GM19351 (cell line): ENCODE results near the gene MYO7B.
A peak's percentile ranks its signal among the peaks of the same experiment; 100 is the strongest.

Source experiments
- ATAC-seq: cut with Tn5 transposase; IDR thresholded peaks from one replicate; pipeline ENCODE4 v1.9.1; 2021; ENCODE audit warnings: mild to moderate bottlenecking, moderate library complexity; ENCODE audit not compliant: unreplicated experiment

Gene MYO7B

DNA sequence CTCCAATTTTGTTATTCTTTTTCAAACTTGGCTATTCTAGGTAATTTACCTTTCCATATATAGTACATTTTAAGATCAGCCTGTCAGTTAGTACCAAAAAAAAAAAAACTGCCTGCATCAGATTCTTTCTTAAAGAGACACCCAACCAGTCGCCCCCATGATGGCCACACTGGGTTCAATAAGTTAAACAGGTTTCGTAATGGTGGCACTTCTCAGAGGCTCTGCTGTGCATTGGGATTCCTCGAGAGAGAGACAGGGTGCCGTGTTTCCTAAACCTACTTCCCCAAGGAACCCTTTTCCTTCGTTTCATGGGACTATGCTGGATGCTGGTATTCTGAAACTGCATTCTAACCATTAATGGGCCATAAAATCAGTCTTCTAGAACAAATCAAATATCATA lies 37.4 kb downstream of the MYO7B start:
- ATAC-seq: no peak

GRCh38 chr2:127573298-127573697 lies 37.8 kb downstream of the MYO7B start:
- no peak for ATAC-seq

DNA sequence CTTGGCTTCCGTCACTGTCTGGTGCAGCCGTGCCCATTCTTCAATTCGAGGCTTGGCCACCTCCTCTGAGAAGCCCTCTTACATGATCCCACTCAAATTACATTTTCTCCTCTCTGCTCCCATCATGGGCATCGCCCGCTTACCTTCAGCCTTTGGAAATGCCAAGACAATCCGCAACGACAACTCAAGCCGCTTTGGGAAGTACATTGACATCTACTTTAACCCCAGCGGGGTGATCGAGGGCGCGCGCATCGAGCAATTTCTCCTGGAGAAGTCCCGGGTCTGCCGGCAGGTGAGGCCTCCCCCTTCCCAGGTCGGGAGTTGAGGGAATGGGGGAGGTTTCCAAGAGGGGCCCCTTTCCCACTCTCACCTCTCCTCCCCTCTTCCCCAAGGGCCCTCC lies 38.3 kb downstream of the MYO7B start:
- ATAC-seq: no peak

GRCh38 chr2:127574656-127575055 lies 39.2 kb downstream of the MYO7B start:
- no peak for ATAC-seq

- no peak for ATAC-seq
Measured at GRCh38 chr2:127575185-127575765, 39.8 kb downstream of the MYO7B start.

GRCh38 chr2:127575941-127576432 lies 40.5 kb downstream of the MYO7B start:
- ATAC-seq: no peak

DNA sequence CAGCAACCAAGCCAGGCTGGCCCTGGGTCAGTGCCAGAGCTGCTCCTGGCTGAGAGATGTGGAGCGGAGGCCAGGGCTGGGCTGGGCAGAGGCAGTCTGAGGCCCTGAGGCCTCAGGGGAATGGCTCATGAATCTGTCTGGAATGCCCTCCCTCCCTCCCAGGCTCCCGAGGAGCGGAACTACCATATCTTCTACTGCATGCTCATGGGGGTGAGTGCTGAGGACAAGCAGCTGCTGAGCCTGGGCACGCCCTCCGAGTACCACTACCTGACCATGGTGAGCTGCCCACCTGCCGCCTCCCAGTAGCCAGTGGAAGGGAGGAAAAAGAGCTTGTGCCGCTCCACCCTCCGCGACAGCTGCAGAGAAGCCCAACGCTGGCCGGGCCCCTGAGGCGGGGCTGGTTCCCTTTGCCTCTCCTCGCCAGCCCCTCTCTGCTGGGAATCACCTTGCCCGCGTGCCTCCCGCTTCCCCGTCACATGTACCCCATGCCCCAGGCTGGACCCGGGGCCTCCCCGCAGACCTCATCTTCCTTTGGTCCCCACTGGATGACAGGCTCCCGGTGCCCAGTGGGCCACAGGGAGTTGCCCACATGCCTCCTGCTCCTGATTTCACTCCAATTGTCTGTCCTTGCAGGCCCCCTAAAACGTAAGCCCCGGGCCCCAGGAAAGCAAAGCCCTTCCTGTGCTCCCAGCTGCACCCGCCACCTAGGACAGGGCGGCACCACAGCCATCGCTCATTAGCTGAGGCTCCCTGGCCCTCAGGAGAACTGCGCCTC lies 41.1 kb downstream of the MYO7B start:
- no peak for ATAC-seq

- no peak for ATAC-seq
Measured at GRCh38 chr2:127577208-127577475, 41.7 kb downstream of the MYO7B start.

- ATAC-seq: no peak
Measured at GRCh38 chr2:127577503-127577902, 42.0 kb downstream of the MYO7B start.

GRCh38 chr2:127577973-127578372 lies 42.5 kb downstream of the MYO7B start:
- ATAC-seq: peak; percentile 47

GRCh38 chr2:127578411-127578810 lies 42.9 kb downstream of the MYO7B start:
- ATAC-seq: no peak

GRCh38 chr2:127579231-127579630 lies 43.7 kb downstream of the MYO7B start:
- ATAC-seq: no peak

- ATAC-seq: no peak
Measured at GRCh38 chr2:127580167-127581049, 44.9 kb downstream of the MYO7B start.

GRCh38 chr2:127581050-127581345 lies 45.5 kb downstream of the MYO7B start:
- no peak for ATAC-seq

- no peak for ATAC-seq
Measured at GRCh38 chr2:127581516-127582490, 46.3 kb downstream of the MYO7B start.

GRCh38 chr2:127582863-127583861 lies 47.7 kb downstream of the MYO7B start:
- ATAC-seq: no peak

GRCh38 chr2:127584047-127584446 lies 48.6 kb downstream of the MYO7B start:
- ATAC-seq: no peak

DNA sequence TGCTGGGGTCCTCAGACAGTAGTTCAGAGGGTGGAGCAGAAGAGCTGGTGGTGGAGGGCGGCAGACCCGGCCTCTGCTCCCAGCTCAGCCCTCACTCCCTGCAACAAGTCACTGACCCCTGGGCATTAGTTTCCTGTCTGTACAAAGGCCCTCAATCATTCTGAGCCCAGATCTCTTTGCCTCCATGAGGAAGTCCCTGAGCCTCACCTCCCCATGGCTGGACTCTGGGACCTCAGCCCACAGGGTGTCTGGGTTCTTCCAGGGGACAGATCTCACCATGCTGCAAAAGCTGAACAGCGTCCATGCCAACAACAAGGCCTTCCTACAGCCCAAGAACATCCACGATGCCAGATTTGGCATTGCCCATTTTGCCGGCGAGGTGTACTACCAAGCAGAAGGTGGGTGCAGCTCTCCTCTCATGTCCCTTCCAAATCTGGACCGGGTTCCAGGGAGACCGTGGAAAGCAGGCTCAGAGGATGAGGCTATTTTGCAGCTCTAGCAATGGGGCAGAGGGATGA lies 49.1 kb downstream of the MYO7B start:
- no peak for ATAC-seq

- ATAC-seq: no peak
Measured at GRCh38 chr2:127585270-127585807, 49.9 kb downstream of the MYO7B start.
